EH (cell line): Measurements from ENCODE around the gene REPIN1.

Source experiments
- DNase-seq: peaks from one replicate; pipeline ENCODE4 v3.0.0-alpha.2; 2015; ENCODE audit warnings: low read depth

REPIN1 gene

DNA sequence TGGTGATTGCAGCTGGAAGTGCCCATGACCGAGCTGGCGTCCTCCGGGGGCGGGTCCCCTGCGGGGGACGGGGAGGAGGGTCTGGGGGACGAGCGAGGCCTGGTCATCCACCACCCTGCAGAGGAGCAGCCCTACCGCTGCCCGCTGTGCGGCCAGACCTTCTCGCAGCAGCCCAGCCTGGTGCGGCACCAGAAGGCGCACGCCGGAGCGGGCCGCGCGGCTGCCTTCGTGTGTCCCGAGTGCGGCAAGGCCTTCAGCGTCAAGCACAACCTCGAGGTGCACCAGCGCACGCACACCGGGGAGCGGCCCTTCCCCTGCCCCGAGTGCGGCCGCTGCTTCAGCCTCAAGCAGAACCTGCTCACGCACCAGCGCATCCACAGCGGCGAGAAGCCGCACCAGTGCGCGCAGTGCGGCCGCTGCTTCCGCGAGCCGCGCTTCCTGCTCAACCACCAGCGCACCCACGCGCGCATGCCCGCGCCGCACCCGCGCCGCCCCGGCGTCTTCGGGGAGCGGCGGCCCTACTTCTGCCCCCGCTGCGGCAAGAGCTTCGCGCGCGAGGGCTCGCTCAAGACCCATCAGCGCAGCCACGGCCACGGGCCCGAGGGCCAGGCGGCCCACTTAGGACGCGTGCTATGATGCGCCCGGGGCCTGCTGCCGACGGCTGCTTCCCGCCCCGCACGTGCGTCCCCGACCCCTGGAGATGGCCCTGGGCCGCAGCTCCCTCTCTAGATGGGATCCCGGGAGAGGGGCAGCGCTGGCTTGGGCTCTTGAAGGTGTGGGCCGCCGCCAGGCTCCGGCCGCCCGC lies 39.2 kb downstream of the REPIN1 start:
- DNase-seq = no peak

GRCh38 chr7:150408393-150409299 lies 40.0 kb downstream of the REPIN1 start:
- DNase-seq = no peak

DNA sequence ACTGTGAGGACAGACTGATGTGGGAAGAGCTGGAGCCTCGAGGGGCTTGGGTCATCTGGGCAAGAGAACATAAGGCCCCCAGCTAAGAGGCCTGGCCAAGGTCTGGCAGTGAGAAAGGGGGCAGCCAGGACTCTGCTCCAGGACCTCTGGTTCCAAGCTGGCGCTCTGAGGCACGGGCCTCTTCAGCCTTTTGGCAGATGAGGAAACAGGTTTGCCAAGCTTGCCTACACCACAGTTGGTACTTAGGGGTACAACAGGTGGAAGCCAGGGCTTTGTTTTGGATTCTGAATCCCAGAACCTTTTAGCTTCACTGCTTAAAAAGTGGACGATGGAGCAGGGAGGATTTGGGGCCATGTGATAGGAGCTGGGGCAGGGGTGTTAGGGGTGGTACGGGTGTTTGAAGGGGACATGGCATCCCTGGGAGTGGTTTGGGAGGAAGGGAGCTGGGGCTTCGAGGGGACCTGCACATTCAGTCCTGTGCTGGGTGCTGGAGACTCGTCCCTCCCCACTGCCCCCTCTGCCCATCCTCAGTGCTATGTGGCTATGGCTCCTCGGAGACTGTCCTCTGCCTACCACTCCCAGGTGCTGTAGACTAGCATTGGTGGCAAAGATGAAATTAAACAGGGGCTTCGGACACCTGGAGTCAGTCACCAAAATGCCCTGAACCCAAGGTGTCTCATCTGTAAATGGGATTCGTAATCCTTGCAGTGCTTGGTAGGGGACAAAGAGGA lies 40.8 kb downstream of the REPIN1 start:
- DNase-seq = no peak

GRCh38 chr7:150410131-150410530 lies 41.5 kb downstream of the REPIN1 start:
- DNase-seq = no peak

- DNase-seq = no peak
These were observed 42.2 kb downstream of the REPIN1 start for GRCh38 chr7:150410680-150411346.

DNA sequence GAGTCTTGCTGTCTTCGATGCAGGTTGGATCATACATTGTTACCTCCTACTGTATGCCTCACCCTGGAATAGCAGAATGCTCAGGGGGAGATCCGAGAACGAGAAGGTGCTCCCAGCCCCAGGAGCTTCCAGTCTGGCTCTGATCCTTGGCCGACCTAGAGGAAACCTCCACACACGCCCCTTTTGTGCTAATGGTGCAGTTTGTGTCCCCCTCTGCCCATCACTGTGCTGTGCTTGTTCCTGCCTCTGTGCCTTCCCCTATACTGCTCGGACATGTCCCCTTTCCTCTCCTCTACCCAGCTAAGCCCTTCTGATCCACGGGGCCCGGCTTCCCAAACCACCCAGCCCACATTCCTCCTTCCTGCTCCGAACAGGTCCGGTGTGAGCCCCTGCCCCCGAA lies 43.0 kb downstream of the REPIN1 start:
- no peak for DNase-seq

- no peak for DNase-seq
These were observed 43.4 kb downstream of the REPIN1 start for GRCh38 chr7:150412016-150412415.

DNA sequence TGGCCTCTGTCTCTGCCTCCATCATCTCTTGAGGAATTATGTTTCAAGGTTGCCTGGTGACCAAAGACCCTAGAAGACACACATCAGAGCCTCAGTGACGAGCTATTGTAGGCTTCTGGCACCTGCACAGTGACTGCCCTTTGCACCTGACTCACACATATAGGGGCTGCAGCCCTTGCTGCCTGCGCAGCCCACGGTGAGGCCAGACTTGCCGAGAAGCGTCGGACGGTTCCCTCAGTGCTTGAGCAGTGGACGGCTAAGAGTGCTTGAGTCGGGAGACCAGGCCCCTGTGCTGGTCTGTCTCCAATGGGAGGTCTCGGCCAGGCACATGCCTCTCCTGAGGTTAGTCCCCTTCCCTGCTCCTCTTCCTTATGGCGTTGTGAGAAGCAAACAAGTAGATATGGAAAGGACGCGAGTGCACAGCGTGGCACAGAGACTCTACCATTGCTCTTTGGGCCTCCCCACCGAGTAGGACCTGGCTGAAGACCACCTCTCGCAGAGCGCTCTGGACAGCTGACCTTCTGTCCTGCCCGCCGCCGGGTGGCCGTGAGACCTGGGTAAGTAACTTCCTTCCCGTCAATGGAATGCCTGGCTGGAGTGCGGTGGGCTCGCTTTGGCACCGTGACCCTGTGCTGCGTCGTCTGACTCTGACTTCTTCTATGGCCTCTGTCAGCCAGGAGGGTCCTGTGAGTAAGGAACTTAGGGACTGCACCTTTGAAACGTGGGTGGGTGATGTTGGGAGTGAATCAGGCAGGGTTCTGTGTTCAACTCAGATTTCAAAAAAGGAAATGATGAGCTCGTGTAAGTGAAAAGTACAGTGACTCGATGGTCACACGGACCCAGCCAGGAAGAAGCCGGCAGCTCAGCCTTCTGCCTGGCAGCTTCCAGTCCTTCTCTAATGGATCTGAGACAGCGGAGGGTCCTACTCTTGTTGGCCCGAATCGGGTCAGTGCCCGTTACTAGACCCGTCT lies 44.2 kb downstream of the REPIN1 start:
- DNase-seq = no peak

GRCh38 chr7:150413640-150414081 lies 45.0 kb downstream of the REPIN1 start:
- no peak for DNase-seq

DNA sequence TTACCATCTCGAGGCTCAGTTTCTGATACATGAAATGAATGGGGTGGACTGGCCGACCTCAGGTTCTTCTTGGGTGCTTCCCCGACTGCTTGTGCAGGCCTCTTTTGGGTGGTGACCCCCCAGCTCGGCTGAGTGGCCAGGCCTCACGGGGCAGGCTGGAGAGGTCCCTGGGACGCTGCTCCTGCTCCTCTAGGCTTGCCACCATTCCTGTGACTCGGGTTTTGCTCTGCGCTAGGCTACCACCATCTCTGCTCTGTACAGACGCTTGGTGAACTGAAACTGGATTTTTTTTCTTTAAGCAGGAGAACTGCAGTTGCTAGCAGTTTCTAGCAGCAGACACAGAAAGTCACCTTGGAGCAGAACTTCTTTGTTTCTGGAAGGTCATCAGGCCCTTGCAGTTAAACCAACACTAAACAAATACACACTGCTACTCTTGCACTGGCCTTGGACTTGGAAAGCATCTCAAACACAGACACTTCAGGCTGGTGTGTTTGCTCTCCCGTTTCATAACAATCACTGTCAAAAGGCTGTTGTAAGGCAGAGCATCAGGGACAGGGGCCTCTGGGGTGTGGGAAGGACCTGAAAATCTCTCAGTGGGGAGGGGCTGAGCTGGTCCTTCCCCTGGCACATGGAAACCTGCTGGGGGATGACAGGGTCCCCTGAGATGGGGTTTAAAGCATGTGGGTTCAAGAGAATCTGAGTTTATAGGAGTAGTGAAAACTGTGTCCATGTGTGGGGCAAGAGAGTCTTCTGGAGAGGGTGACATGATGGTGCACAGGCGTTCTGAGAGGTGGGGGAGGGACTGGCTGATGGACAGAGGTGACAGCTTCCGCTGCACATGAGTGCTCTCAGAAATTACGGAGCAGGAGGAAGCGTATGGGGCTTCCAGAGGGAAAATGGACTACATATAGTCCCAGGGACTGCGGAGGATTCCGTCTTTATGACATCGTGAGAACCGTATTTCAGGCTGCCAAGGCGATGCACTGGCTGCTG lies 46.8 kb downstream of the REPIN1 start:
- no peak for DNase-seq

DNA sequence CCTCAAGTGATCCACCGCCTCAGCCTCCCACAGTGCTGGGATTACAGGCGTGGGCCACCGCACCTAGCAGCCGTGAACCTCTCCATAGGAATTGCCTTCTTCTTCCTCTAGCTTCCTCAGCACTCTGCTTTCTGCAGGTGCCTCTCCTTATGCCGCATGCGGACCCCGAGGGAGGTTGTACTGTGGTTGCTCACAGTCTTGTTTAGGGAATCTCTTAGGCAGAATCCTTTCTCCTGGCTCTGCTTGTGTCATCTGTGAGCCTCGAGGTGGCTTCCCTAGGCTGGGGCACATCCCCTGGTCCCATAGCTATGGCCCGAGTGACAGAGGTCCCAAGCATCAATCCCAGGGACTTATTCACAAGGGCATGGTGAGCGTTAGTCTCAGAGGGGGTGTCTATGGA lies 48.6 kb downstream of the REPIN1 start:
- DNase-seq = no peak

GRCh38 chr7:150417863-150418262 lies 49.2 kb downstream of the REPIN1 start:
- no peak for DNase-seq

- DNase-seq = no peak
These were observed 51.6 kb downstream of the REPIN1 start for GRCh38 chr7:150420242-150420641.

GRCh38 chr7:150420987-150421674 lies 52.5 kb downstream of the REPIN1 start:
- peak; percentile 78 for DNase-seq

- no peak for DNase-seq
These were observed 53.2 kb downstream of the REPIN1 start for GRCh38 chr7:150421831-150422230.
